ENCODE data around the gene ISYNA1. TPM values are rescaled to one million over a fixed set of nuclear protein-coding genes. Genes with fewer than 3 reads are reported as not detected.
"Not testable (repeated sequence)": the region's sequence is repeated elsewhere in the genome, so short reads cannot be mapped to it uniquely, and the experiment has no call there.

Gene ISYNA1
- total RNA-seq, 1 donor from 2014 or later, result 11.7 TPM

DNA sequence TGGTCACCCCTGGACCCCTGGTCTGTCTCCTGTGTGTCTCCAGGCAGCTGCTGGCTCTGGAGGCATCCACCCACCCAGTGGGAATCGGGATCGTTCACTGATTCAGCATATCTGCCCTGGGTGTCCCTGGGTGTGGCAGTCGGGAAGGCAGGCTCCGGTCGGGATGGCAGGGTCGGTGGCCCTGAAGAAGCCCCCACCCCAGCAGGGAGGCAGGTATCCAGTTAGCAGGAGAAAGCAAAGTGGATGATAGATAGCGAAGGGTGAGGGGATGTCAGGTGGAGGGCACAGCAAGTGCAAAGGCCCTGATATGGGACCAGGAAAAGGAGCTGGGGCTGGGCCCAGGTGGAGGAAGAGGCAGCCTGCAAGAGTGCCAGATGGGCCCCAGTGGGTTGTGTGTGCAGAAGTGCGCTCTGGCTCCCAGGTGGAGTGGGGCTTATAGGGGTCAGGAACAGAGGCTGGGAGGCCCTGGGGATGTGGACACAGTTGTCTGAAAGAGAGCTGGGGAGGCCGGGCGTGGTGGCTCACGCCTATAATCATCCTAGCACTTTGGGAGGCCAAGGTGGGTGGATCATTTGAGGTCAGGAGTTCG lies 16.5 kb downstream of the ISYNA1 start:
- DNase-seq (ENCODE audit: low read depth), result no peak

GRCh38 chr19:18420930-18421329 lies 17.0 kb downstream of the ISYNA1 start:
- no peak for DNase-seq (ENCODE audit: low read depth)

GRCh38 chr19:18419699-18420460 lies 18.1 kb downstream of the ISYNA1 start:
- peak; percentile 68 for DNase-seq (ENCODE audit: low read depth)

- peak; percentile 79 for DNase-seq (ENCODE audit: low read depth)
Measured at GRCh38 chr19:18419195-18419698, 18.7 kb downstream of the ISYNA1 start, which contains the start of gene SSBP4. SSBP4 (plus strand) TSS chr19:18419398; CDS start chr19:18419649, 251 bp downstream.

DNA sequence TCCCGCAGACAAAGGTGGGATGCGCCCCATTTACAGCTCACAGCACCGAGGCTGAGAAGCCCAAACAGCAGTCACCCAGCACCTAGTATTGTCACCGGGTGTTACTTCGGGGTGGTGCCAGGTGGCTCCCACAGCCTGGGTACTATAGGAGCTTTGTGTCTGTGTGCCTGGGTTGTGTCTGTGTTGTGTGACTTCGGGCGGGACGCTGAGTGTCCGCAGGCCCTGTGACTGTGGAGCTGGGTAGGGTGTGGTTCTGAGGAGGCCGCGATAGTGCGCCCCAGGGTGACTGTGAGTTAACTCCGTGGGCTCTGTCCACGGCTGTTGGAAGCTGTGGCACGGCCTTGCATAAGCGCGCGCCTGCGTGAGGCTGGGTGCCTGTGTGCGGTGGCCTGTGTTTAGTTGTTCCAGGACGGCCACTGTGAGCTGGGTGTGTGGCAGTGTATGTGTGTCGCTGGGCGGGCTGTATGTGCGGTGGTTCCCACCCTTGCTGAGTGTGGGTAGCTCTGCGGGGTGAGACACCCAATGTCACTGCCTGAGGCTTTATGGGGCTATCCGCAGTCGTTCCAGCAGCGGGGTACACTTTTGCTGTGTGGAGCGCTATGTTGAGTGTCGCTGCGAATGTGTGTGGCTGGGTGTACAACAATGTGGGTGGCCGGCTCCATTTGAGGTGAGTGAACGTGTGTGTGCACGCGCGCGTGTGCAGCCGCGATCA lies 19.3 kb downstream of the ISYNA1 start:
- DNase-seq (ENCODE audit: low read depth), result no peak

GRCh38 chr19:18418029-18418482 lies 19.9 kb downstream of the ISYNA1 start:
- DNase-seq (ENCODE audit: low read depth), result no peak

- peak; percentile 44 for DNase-seq (ENCODE audit: low read depth)
Measured at GRCh38 chr19:18417250-18418028, 20.5 kb downstream of the ISYNA1 start.

- peak; percentile 71 for DNase-seq (ENCODE audit: low read depth)
Measured at GRCh38 chr19:18416778-18417249, 21.1 kb downstream of the ISYNA1 start.

DNA sequence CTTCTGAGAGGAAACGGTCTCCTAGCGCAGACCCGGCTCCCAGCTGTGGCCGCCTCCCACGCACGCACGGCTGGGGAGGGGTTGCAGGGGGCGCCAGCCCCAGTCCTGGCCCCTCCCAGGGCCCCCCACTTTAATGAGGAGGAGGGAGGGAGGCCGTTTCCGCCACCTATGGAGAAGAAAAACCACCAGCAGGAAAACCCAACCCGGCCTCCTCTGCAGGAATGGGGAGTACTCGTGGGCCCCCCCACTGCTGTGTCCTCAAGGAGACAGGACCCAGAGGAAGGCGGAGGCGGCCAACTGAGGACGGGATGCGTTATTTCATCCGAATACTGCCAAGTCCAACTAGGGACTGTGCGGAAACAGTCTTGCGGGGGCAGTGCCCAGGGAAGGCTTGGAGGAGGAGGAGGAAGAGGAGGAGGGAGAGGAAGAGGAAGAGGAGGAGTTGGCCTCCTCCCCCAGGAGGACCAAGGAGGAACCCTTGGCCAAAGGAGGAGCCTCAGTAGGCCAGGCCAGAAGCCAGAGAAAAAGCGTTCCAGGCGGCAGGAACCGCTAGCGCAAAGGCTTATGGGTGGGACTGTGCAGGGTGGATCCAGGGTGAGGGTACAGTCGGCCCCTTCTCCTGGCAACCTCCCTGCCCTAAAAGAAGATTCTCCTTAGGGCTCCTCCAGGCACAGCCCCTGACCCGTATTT lies 22.6 kb downstream of the ISYNA1 start:
- no peak for DNase-seq (ENCODE audit: low read depth)

GRCh38 chr19:18414504-18415177 lies 23.3 kb downstream of the ISYNA1 start:
- DNase-seq (ENCODE audit: low read depth), result peak; percentile 57

DNA sequence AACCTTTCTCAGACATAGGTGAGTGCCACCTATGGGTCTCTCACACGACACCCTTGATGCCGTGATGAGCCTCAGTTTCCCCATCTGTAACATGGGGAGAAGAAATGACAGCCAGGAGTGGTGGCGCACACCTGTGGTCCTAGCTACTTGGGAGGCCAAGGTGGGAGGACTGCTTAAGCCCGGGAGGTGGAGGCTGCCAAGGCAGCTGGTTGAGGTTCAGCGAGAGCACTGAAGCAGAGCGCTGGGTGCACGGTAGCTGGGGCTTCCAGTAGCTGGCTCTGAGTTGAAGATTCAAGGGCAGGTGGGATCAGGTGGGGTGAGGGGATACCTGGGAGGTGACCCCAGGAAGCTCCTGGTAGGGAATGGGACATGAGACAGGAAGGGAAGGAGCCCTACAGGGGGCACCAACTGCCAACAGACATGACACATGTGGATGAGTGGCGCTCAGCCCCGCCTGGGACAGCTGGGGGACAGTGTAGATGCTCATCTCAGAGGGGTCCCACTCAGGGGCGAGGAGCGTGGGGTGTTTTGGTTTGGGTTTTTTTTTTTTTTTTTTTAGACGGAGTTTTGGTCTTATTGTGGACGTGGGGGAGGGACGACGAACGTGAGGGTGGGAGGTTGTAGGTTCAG lies 25.2 kb downstream of the ISYNA1 start:
- DNase-seq (ENCODE audit: low read depth), result no peak

DNA sequence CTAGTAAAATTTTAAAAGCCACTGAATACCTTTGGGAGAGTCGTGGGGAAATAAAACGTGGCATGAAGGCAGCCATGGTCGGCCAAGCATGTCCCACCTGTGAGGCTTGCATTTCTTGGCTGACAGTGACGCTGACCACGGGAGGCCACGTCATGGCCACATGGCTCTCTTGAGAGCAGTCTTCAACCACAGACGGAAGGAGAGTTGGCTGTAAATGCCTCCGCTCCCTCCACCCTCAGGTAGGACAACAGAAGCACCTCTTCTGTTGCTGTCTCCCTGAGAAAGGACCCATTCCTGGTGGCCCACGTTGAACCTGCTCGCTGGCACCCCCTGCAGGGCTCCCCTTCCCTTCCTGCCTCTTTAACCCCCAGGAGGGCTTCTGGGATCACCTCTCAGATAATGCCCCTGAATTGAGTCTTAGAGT lies 29.9 kb downstream of the ISYNA1 start:
- peak; percentile 44 for DNase-seq (ENCODE audit: low read depth)

GRCh38 chr19:18406749-18407148 lies 31.2 kb downstream of the ISYNA1 start:
- DNase-seq (ENCODE audit: low read depth), result no peak

DNA sequence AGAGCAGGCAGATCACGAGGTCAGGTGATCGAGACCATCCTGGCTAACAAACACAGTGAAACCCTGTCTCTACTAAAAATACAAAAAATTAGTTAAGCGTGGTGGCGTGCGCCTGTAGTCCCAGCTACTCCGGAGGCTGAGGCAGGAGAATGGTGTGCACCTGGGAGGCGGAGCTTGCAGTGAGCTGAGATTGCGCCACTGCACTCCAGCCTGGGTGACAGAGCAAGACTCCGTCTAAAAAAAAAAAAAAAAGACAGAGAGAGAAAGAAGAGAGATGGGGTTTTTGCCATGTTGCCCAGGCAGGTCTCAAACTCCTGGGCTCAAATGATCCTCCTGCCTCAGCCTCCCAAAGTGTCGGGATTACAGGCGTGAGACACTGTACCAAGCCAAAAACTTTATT lies 32.2 kb downstream of the ISYNA1 start:
- not testable (repeated sequence) for DNase-seq (ENCODE audit: low read depth)

DNA sequence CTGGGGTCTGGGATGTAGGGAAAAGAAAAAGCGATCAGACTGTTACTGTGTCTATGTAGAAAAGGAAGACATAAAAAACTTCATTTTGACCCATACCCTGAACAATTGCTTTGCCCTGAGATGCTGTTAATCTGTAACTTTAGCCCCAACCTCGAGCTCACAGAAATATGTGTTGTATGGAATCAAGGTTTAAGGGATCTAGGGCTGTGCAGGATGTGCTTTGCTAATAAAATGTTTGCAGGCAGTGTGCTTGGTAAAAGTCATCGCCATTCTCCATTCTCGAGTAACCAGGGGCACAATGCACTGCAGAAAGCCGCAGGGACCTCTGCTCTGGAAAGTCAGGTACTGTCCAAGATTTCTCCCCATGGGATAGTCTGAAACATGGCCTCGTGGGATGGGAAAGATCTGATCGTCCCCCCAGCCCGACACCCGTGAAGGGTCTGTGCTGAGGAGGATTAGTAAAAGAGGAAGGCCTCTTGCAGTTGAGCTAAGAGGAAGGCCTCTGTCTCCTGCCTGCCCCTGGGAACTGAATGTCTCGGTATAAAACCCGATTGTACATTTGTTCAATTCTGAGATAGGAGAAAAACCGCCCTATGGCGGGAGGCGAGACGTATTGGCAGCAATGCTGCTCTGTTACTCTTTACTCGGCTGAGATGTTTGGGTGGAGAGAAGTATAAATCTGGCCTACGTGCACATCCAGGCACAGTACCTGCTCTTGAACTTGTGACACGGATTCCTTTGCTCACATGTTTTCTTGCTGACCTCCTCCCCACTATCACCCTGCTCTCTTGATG lies 35.3 kb downstream of the ISYNA1 start:
- not testable (repeated sequence) for DNase-seq (ENCODE audit: low read depth)

GRCh38 chr19:18401580-18402112 lies 36.3 kb downstream of the ISYNA1 start:
- peak; percentile 53 for DNase-seq (ENCODE audit: low read depth)

- no peak for DNase-seq (ENCODE audit: low read depth)
Measured at GRCh38 chr19:18399008-18399407, 38.9 kb downstream of the ISYNA1 start.
